Measurements from ENCODE around the gene ZPBP2.

The ZPBP2 gene

GRCh38 chr17:39921323-39921722, 53.3 kb downstream of the ZPBP2 start:
- no peak overlapping the region for H3K4me3 ChIP-seq (ENCODE audit: low read depth, low read length)
- TF ChIP-seq POLR2A (IDR thresholded peaks at IDR 0.05; ENCODE audit: extremely low read depth, insufficient read length) (no peak), MYC (IDR thresholded peaks at IDR 0.05; ENCODE audit: low read depth, low read length) (peak; percentile 74), MAX (IDR thresholded peaks at IDR 0.05; ENCODE audit: low read depth, low read length) (peak; percentile 62; the same call in 1 of the 2 replicates)
- DNase-seq (ENCODE audit: low read depth), result peak; percentile 74

- H3K4me3 ChIP-seq (ENCODE audit: low read depth, low read length), result no peak overlapping the region
- no peak for DNase-seq (ENCODE audit: low read depth)
- TF ChIP-seq MAX (IDR thresholded peaks at IDR 0.05; ENCODE audit: low read depth, low read length), result no peak
- TF ChIP-seq CTCF (IDR thresholded peaks at IDR 0.05; ENCODE audit: low read depth, low read length), result no peak
- no peak for TF ChIP-seq POLR2A (IDR thresholded peaks at IDR 0.05; ENCODE audit: extremely low read depth, insufficient read length)
- no peak for TF ChIP-seq MYC (IDR thresholded peaks at IDR 0.05; ENCODE audit: low read depth, low read length)
Measured at GRCh38 chr17:39922006-39922405, 54.0 kb downstream of the ZPBP2 start.

GRCh38 chr17:39923230-39923629, 55.2 kb downstream of the ZPBP2 start:
- DNase-seq (ENCODE audit: low read depth), result no peak
- no peak for TF ChIP-seq MYC (IDR thresholded peaks at IDR 0.05; ENCODE audit: low read depth, low read length)
- TF ChIP-seq MAX (IDR thresholded peaks at IDR 0.05; ENCODE audit: low read depth, low read length), result no peak
- TF ChIP-seq POLR2A (IDR thresholded peaks at IDR 0.05; ENCODE audit: extremely low read depth, insufficient read length), result no peak
- no peak overlapping the region for H3K4me3 ChIP-seq (ENCODE audit: low read depth, low read length)

- H3K4me3 ChIP-seq (ENCODE audit: low read depth, low read length), result no peak overlapping the region
- no peak for TF ChIP-seq MYC (IDR thresholded peaks at IDR 0.05; ENCODE audit: low read depth, low read length)
- no peak for TF ChIP-seq CTCF (IDR thresholded peaks at IDR 0.05; ENCODE audit: low read depth, low read length)
- no peak for TF ChIP-seq POLR2A (IDR thresholded peaks at IDR 0.05; ENCODE audit: extremely low read depth, insufficient read length)
- no peak for TF ChIP-seq MAX (IDR thresholded peaks at IDR 0.05; ENCODE audit: low read depth, low read length)
- no peak for DNase-seq (ENCODE audit: low read depth)
Measured at GRCh38 chr17:39923836-39924690, 56.1 kb downstream of the ZPBP2 start.

- TF ChIP-seq MYC (IDR thresholded peaks at IDR 0.05; ENCODE audit: low read depth, low read length) (no peak), CTCF (IDR thresholded peaks at IDR 0.05; ENCODE audit: low read depth, low read length) (no peak), MAX (IDR thresholded peaks at IDR 0.05; ENCODE audit: low read depth, low read length) (no peak), POLR2A (IDR thresholded peaks at IDR 0.05; ENCODE audit: extremely low read depth, insufficient read length) (no peak)
- H3K4me3 ChIP-seq (ENCODE audit: low read depth, low read length), result no peak overlapping the region
- DNase-seq (ENCODE audit: low read depth), result no peak
Measured at GRCh38 chr17:39924691-39925055, 56.7 kb downstream of the ZPBP2 start.

- peak overlapping the region; percentile 72 for H3K4me3 ChIP-seq (ENCODE audit: low read depth, low read length)
- DNase-seq (ENCODE audit: low read depth), result no peak
- no peak for TF ChIP-seq MAX (IDR thresholded peaks at IDR 0.05; ENCODE audit: low read depth, low read length)
- TF ChIP-seq MYC (IDR thresholded peaks at IDR 0.05; ENCODE audit: low read depth, low read length), result no peak
- TF ChIP-seq CTCF (IDR thresholded peaks at IDR 0.05; ENCODE audit: low read depth, low read length), result no peak
- TF ChIP-seq POLR2A (IDR thresholded peaks at IDR 0.05; ENCODE audit: extremely low read depth, insufficient read length), result no peak
Measured at GRCh38 chr17:39925282-39926134, 57.5 kb downstream of the ZPBP2 start.
